Left lung (tissue), 10 donors: ENCODE measurements around the gene INPP5A. TPM values are rescaled to one million over a fixed set of nuclear protein-coding genes. Genes with fewer than 3 reads are reported as not detected.

Experiments
- ATAC-seq: fragments of 200-7000 bp; cut with Tn5 transposase; one replicate; pipeline ENCODE4 v1.9.1; 2020; ENCODE audit warnings: moderate library complexity
- DNase-seq, 4 donors: peaks; one replicate each; pipeline ENCODE4 v3.0.0-alpha.2; 2013 to 2020
- H3K27ac ChIP-seq, 2 donors: fragments of 200-600 bp; sonication (generic) in 1 of 2; one replicate each; pipeline versions ENCODE4 v1.5.0 to v1.8.0; 2020 to 2021
- H3K27me3 ChIP-seq, 2 donors: fragments of 200-600 bp; sonication (generic) in 1 of 2; one replicate each; pipeline versions ENCODE4 v1.5.0 to v1.8.0; 2020 to 2021
- H3K36me3 ChIP-seq, 2 donors: fragments of 200-600 bp; sonication (generic) in 1 of 2; one replicate each; pipeline versions ENCODE4 v1.5.0 to v1.8.0; 2020 to 2021
- H3K4me1 ChIP-seq, 2 donors: fragments of 200-600 bp; one replicate each; pipeline ENCODE4 v1.8.0; 2021
- H3K4me3 ChIP-seq, 2 donors: fragments of 200-600 bp; sonication (generic) in 1 of 2; one replicate each; pipeline versions ENCODE4 v1.5.0 to v1.8.0; 2020 to 2021; ENCODE audit warnings: mild to moderate bottlenecking in 1 of 2
- H3K9me3 ChIP-seq, 2 donors: fragments of 200-600 bp; sonication (generic) in 1 of 2; one replicate each; pipeline versions ENCODE4 v1.5.0 to v1.8.0; 2020 to 2021
- intact Hi-C, 2 donors: fragments of 100-400 bp; cut with DNase I; formaldehyde crosslinking; loops; one replicate each; pipeline versions ENCODE4 v1.11.2 to v1.14.2; 2022
- polyA plus RNA-seq, 6 donors: library from polyadenylated mRNA; unstranded; fragments of 120-200 nt; gene quantifications; one replicate each; pipeline ENCODE4 v1.2.1, GENCODE V29; 2013; ENCODE audit not compliant: insufficient read length in 6 of 6
- total RNA-seq, 2 donors: library from RNA; stranded (reverse); fragmentation: NEBNext Ultra II Directional; extraction: Animal tissue kit (Norgen Biotek cat#: 25700); gene quantifications; one replicate each; pipeline ENCODE4 v1.2.1, GENCODE V29; 2021
- TF ChIP-seq, protein P1 (sequence below), 2 donors: fragments of 200-600 bp; sonication (generic) in 1 of 2; IDR thresholded peaks; one replicate each; pipeline versions ENCODE4 v1.5.0 to v1.8.0; 2021; ENCODE audit warnings: antibody characterized with exemption in 2 of 2
- donor health status: DM: no; HTN: yes; CAD: no.
- donor health status: DM: no; HTN: no; CAD: no.

Gene INPP5A
- total and polyA plus RNA-seq, 8 donors, result 32.0 to 44.0 (median 36.8) TPM

DNA sequence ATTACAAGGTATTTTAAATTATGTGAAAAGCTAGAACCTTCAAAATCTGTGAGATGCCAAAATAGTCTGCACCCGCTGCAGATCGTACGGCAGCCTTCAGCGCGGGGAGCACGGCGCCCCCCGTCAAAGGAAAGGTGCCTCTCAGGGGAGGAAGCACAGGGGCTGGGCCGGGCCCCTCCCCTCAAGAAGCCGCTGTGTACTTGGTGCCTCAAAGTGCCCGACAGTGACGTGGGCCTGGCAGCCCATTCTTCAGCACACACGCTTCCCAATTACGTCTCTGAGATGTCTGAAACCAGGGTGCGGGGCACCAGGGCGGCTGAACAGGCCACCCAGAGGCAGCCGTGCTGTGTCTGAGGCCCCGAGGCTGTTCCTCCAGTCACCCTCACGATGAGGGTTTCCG lies 116.1 kb downstream of the INPP5A start:
- no peaks in the 10 kb centered on the region for H3K9me3 ChIP-seq
- no peak overlapping the region for H3K4me3 ChIP-seq

DNA sequence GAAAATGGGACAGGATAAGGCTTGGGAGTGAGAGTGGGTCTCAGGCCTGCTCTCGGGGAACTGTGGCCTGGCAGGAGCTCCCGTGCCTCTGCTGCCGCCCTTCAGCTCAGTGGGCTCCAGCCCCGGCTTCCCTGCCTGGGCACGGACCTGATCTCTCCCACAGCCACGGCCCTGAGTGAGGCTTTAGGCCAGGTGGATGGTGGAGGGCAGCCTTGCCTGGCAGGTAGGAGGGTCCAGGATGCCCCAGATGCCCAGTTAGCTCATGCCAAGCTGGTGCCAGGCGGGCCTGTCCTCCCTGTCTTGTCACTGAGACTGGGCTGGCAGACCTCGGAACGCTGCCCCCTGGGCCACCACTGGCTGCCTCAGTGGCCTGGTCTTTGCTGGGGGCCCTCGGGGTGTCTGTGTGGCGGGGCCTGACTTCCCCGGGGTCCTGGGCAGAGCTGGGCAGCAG lies 116.6 kb downstream of the INPP5A start:
- TF ChIP-seq, protein P1, sequence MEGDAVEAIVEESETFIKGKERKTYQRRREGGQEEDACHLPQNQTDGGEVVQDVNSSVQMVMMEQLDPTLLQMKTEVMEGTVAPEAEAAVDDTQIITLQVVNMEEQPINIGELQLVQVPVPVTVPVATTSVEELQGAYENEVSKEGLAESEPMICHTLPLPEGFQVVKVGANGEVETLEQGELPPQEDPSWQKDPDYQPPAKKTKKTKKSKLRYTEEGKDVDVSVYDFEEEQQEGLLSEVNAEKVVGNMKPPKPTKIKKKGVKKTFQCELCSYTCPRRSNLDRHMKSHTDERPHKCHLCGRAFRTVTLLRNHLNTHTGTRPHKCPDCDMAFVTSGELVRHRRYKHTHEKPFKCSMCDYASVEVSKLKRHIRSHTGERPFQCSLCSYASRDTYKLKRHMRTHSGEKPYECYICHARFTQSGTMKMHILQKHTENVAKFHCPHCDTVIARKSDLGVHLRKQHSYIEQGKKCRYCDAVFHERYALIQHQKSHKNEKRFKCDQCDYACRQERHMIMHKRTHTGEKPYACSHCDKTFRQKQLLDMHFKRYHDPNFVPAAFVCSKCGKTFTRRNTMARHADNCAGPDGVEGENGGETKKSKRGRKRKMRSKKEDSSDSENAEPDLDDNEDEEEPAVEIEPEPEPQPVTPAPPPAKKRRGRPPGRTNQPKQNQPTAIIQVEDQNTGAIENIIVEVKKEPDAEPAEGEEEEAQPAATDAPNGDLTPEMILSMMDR (IDR thresholded peaks at IDR 0.05), result no peak
- Histone ChIP-seq H3K4me1 (no peaks in the 10 kb centered on the region), H3K9me3 (no peaks in the 10 kb centered on the region), H3K4me3 (no peak overlapping the region), H3K36me3 (peaks cover 0 to 55% of the 10 kb centered on the region in 2 donors), H3K27ac (no peak overlapping the region), H3K27me3 (no peaks in the 10 kb centered on the region)
- ATAC-seq (peak; percentile 6), DNase-seq (peak in 1 of 4 donors; percentile 76)
- intact Hi-C loops, result no loop called here

More for the DNA sequence above, 116.1 kb downstream of the INPP5A start:
- TF ChIP-seq, protein P1 (IDR thresholded peaks at IDR 0.05), result no peak
- intact Hi-C loops, result no loop called here
- ATAC-seq (no peak), DNase-seq (peak in 1 of 4 donors; percentile 50)
- H3K4me1 ChIP-seq, result no peaks in the 10 kb centered on the region
- H3K27me3 ChIP-seq, result no peaks in the 10 kb centered on the region
- peaks cover 0 to 51% of the 10 kb centered on the region in 2 donors for H3K36me3 ChIP-seq
- no peak overlapping the region for H3K27ac ChIP-seq

DNA sequence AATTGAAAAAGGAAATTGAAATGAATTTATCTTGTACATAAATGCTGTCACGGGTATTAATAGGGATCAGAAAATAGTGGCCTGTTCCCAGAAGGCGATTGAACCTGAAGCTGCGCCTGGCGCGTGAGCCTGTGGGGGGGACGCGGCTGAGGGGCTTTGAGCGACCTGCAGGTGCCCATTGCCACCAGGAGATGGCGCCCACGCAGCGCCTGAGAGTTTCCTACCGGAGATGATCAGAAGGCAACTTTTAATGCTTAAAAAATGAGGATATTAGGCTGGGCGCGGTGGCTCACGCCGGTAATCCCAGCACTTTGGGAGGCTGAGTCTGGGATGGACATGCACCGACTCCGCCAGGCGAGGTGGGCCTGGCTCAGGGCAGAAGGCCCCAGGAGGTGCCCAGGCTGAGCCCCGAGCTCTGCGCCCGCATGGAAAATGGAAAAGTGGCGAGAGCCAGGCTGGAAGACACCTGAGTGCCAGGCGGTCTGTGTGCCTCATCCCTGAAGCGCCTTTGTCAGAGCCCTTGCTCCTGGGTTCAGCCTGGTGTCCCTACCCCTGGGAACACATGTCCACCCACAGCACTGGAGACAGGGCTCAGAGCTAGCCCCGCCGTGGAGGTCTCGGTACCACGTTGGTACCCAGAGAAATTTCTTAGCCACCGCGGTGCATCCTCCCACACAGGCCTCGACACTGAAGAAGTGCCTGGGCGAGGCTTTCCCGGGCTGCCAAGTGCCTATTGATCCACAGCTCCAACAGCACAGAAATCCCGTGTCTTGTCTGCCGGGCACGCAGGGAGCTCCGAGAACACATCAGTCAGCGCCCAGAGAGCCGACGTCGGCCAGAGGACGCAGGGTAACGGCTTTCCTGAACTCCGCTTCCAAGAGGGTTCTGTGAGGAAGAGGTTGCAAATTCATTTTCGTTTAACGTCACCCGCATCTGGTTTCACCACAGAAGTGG lies 117.4 kb downstream of the INPP5A start:
- Histone ChIP-seq H3K9me3 (no peaks in the 10 kb centered on the region), H3K4me3 (no peak overlapping the region), H3K4me1 (no peaks in the 10 kb centered on the region), H3K36me3 (peaks cover 0 to 59% of the 10 kb centered on the region in 2 donors), H3K27ac (no peak overlapping the region), H3K27me3 (no peaks in the 10 kb centered on the region)
- TF ChIP-seq, protein P1 (IDR thresholded peaks at IDR 0.05), result peak; percentile 82 to 86
- peak; percentile 49 to 90 (median 65) for DNase-seq
- intact Hi-C loops, result no loop called here
- peak; percentile 83 for ATAC-seq

DNA sequence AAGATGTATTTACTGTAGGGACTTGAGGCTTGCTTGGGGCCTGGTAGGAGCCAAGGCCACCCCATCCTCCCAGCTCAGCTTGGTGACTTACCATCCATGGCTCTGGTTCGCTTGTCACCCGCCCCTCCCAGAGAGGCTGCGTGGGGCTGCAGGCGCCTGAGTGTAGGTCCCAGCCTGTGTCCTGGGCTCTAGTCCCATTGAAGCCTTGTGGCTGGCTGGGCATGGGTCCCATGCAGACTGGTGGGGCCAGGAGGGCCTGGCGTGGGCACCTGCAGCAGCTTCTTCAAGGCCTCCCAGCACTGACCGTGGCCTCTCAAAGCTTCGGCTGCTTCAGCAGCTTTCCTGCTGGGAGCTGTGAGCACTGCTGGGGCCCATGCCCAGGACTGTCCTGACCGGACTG lies 118.1 kb downstream of the INPP5A start:
- no peak for ATAC-seq
- H3K27ac ChIP-seq, result no peak overlapping the region
- H3K4me3 ChIP-seq, result no peak overlapping the region
- peak in 1 of 4 donors; percentile 68 for DNase-seq
- no peaks in the 10 kb centered on the region for H3K4me1 ChIP-seq
- H3K9me3 ChIP-seq, result no peaks in the 10 kb centered on the region
- TF ChIP-seq, protein P1 (IDR thresholded peaks at IDR 0.05), result no peak
- no peaks in the 10 kb centered on the region for H3K27me3 ChIP-seq
- peaks cover 0 to 58% of the 10 kb centered on the region in 2 donors for H3K36me3 ChIP-seq
- intact Hi-C loops, result no loop called here
